COR-L47 (cell line): ENCODE results near the gene CDC45.

Experiments used
- DNase-seq: peaks from one replicate; lab custom pipeline; 2025; lab: John Stamatoyannopoulos, UW

CDC45 gene

DNA sequence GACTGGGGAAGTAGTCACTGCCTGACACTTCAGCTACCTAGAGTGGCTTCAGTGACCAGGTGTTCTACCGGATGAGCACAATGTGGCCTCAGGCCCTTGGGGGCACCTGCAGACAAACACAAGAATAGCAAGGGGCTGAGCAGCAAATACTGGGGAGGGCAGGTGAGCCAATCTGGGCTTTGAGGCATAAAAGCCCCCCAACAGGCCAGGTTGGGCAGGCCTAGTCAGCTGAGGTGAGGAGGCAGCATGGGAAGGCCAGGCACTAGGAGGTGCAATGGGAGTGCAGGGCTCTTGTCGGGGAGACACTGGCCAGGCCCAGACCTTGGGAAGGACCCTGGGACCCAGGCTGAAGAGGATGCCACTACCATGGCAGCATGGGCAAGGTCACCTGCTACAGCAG, 9.7 kb upstream of the CDC45 start:
- no peak for DNase-seq

DNA sequence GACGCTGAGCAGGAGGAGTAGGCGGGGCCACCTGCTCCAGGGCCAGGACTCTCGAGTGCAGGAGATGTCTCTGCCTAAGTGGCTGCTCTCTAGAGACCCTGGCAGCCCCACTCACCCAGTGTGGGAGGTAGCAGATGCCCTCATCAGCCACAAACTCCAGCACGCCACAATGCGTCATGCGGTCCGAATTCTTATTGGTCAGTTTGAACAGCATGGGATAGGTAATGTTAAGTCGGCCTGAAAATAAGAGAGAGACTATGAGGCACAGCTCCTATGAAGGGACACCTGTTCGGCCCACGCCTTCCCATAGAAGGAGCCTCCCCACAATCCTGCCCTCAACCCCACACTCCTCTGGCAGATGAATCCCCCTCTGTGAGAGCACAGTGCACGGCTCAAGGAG, 8.1 kb upstream of the CDC45 start:
- DNase-seq, result no peak

DNA sequence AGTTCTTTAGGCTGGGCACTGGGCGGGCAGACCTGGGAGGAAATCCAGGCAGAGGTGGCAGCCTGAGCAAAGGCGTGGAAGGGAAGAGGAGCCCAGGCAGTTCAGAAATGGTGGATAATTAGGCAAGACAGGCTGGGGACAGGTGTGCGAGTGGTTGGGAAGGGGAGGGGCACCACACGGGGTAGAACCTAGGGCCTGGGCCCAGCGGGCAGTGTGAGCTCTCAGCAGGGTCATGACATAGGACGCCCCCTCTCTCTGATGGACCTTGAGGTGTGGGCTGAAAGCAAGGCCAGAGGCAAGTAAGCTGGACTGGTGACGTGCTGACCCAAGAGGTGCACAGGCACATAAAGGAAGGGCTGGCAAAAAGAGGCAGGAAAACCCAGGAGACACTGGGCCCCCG, 7.5 kb upstream of the CDC45 start:
- no peak for DNase-seq

DNA sequence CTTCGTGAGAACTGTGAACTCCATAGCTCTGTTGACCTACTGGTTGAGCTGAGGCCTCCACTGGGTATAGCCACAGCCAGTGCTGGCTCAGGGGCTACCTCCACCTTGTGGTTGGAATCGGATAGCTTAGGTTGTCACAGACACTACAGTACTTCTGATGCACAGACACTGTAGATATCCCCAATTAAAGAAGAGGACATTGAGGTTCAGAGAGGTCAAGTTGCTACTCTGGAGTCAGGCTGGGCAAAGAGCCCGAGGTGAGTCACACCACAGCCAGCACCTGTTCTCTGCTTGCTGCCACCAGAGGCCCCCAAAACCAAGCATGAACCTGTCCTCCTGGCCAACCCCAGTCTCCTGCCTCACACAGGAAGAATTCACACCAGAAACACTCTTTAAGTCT, 6.1 kb upstream of the CDC45 start:
- no peak for DNase-seq

DNA sequence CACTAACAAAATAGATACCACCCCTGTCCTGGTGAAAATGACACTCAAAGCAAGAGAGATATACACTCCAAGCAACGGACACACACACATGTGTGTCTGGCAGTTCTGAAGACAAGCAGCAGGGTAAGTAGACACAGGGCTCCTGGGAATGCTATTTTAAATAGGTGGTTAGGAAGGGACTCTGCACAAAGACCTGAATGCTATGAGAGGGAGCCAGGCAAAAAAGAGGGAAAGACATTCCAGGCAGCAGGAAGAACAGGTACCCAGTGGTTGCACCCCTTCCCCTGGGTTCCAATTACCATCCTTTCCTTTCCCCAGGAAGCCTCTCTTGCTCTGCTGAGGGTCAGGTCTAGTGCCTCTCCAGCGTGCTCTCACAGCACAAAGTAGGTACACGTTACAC, 3.7 kb upstream of the CDC45 start:
- no peak for DNase-seq

DNA sequence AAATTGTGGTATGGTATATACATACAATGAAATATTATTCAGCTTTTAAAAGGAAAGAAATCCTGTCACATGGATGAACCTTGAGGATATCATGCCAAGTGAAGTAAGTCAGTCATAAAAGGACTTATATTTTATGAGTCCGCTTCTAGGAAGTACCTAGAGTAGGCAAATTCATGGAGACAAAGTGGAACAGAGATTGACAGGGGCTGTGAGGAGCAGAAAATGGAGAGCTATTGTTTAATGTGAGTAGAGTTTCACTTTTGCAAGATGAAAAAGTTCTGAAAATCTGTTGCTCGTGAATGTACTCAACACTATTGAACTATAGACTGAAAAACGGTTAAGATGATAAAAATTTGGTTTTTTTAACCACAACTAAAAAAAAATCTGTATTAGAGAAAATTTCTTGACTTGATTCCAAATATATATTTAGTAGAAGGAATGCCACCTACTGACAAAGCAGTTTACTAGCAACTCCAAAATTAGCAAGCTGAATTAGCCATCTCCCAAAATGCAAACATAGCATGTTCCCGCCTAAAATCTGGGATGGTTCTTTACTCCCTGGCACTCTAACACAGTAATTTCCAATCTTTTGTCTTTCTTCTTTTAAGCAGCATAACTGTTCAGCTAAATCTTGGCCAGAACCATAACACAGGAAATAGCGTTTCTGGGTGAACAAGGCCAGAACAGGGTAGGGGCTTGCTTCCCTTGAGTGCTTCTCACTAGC, 2.2 kb upstream of the CDC45 start:
- DNase-seq, result no peak

DNA sequence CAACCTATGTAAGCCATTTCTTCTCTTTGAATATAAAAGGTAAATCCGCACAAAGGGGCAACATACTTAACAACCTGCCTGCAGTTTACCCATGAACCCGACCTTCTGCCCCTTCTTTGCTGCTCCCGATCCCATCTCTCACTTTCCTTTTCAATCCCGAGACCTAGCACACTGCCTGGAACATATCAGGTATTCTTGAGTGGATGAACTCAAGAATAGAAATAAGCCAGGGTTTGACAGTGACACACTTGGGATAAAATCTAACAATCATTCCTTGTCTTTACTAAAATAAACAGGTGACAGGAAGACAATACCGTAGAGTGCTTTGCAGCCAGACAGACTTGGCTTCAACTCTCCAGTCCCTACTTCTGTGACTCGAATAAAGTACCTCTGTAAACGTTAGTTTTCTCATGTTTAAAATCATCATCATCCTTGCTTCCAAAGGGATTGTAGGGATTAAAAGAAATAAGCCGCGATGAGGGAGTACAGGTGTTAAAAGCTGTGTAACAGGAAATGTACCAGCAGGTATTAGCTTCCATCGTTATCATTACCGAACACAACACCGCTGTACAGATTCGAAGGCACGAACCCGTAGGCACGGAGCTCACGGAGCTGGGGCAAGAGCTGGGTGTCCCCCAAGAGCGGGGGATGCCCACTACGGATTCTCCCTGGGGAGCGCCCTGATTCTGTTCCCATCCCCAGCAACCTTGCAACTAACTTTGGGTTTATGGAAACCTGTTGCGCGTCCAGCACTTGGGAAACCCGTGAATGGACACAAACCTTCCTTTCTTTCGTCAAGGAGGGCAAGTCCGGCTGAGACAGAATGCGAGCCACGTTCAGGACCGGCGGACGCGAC, 1.4 kb upstream of the CDC45 start:
- DNase-seq, result no peak

DNA sequence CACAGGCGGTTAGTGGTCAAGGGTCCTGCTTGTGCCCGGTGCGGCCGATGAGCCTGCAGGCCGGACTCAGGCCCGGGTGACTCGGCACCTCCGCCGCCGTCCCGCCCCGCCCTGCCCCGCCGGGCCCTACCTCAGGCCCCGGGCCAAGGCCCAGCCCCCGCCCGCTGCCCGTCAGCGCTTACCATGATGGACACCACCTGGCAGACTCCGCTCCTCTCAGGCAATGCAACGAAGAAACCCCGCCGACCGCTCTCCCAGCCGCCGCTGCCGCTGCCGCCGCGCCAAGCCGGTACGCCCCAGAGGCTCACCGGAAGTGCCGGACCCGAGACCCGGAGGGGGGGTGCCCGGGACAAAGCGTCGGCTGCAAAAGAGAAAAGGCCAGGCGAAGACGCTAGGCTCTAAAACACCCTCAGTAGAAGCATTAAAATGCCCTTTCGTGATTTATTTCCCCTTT, 792 bp upstream of the CDC45 start, which contains the start of gene UFD1:
UFD1 (minus strand) TSS at position 293 of the 454 bp plus-strand sequence; CDS start at position 185, 108 bp downstream.
- DNase-seq, result peak; percentile 75

DNA sequence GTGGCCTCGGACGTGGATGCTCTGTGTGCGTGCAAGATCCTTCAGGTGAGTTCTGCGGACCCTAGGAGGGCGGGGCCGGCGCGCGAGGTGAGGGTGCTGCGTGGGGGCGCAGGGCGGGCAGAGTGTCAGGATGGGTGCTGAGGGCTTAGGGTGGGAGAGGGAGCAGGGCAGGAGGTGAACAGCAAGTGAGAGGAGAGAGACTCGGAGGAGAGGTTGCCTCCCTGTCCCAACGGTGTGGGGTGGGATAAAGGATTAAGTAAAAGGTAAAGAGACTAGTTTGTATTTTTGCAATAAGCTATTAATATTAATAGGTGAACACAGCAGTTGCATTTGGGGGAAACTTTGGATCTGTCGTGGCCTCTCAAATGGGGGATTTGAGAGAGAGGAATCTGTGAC, 451 bp downstream of the CDC45 start:
- DNase-seq, result no peak

DNA sequence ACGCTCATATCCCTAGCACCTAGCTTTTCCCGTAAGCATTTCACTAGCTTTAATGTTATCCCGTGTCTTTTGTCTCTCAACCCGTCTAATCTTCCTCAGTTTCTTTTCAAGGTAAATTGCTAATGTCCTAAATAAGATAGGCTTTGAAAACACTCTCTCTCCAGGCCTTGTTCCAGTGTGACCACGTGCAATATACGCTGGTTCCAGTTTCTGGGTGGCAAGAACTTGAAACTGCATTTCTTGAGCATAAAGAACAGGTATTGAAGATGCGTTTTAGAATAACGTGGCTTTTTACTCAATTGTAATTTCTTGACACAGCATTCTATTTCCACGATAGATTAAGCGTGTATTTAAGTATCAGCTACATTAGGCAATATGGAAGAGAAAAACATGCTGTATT, 1.1 kb downstream of the CDC45 start:
- DNase-seq, result no peak

DNA sequence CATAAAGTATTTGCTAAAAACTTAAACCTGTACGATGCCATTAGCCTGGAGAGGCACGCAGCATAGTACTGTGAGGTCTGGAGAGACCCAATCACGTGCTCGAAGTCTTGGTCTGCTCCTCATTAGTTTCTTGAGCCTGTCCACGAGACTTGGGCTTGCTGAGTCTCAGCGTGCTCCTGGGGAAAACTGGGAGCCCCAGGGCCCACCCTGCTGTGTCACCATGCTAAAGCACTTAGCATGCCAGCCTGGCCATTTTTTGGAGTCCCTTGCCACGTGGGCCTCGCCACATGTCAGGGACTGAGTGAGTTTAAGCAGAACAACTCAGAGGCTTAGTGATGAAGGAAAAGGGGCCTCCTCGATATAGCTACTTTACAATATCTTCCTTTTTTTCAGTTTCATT, 2.6 kb downstream of the CDC45 start:
- no peak for DNase-seq

DNA sequence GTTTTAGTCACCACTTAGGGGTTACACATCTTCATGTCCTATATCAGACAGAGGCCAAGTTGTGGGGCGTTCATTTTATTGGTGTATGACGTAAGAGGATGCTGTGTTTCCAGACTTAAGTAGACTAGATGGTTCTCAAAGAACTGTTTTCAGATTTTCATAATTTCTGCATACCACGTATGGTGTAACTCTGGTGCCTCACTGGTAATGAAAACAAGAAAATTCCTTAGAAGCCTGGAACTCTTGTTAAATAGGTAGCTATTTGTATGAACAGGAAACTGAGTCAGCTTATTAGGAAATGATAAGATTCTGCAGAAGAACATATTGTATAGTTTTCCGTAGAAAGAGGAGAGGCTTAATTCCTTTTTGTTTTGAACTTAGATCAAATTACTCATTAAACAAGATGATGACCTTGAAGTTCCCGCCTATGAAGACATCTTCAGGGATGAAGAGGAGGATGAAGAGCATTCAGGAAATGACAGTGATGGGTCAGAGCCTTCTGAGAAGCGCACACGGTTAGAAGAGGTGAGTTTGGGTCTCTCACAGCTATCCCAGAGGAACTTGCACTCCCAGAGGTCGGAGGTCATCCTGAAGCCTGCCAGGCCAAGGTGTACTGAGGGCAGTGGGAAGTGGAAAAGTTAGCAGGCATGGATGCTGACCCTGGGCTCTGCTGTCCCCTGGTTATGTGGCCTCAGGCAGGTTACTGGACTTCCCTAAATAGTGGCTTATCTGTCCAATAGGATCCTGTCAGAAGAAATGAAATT, 3.9 kb downstream of the CDC45 start:
- DNase-seq, result no peak

DNA sequence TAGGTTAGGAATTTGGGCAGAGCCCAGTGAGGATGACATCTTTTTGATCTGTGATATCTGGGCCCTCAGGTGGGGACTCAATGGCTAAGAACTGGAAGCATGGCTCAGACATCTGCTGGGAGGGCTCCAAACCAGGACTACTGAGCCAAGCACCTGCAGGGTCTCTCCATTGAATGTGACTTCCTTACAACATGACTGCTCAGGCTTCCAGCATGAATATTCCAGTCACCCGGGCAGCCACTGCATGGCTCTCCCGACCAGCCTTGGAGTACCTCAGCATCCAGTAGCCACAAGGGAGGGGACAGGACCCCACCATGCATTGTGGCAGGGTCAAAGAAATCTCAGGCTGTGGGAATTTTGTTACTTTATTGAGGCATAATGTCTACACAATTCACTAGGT, 8.6 kb downstream of the CDC45 start:
- DNase-seq, result no peak

DNA sequence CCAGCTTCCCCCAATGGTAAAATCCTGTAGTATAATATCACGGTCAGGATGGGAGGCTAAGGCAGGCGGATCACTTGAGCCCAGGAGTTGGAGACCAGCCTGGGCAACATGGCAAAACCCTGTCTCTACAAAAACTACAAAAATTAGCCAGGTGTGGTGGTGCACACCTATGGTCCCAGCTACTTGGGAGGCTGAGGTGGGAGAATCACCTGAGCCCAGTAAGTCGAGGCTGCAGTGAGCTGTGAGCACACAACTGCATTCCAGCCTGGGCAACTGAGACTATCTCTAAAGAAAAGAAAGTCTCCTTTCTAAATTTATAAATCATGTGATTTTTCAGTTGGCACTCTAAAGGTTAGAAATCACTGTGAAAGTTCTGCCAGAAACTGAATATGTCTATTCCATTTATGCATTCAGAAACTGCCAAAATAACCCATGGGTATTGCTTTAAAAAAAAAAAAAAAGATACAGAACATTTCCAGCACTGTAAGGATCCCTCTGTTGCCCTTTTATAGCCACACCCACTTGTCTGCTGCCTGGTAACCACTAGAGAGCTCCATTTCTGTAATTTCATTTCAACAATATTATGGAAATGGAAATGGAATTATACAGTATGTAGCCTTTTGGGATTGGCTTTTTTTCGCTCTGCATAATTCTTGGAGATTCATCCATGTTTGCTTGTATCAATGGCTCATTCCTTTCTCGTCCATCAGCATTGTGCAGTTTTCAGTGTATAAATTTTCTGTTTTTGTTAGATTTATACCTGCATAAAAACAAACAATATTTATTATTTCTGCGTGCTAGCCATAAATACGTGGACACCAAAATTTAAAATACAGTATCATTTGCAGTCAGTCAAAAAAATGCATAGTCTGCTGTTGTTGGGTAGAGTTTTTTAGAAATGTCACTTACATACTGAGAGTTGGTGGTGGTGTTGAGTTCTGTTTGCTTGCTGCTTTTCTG, 9.4 kb downstream of the CDC45 start:
- DNase-seq, result no peak

DNA sequence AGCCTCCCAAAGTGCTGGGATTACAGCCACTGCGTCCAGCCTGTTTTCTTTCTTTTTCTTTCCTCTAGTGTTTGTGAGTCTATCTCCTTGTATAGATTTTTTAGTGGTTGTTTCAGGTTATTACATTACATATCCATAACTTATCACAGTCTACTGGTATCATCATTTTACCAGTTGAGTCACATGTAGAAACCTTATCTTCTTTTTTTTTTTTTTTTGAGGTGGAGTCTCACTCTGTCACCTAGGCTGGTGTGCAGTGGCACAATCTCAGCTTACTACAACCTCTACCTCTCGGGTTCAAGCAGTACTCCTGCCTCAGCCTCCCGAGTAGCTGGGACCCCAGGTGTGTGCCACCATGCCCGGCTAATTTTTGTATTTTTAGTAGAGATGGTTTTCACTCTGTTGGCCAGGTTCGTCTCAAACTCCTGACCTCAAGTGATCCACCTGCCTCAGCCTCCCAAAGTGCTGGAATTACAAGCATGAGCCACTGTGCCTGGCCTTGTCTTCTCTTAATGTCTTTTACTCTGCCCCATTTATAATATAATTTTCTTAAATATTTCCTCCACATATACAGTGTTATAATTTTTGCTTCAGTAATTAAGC, 11.0 kb downstream of the CDC45 start:
- no peak for DNase-seq

DNA sequence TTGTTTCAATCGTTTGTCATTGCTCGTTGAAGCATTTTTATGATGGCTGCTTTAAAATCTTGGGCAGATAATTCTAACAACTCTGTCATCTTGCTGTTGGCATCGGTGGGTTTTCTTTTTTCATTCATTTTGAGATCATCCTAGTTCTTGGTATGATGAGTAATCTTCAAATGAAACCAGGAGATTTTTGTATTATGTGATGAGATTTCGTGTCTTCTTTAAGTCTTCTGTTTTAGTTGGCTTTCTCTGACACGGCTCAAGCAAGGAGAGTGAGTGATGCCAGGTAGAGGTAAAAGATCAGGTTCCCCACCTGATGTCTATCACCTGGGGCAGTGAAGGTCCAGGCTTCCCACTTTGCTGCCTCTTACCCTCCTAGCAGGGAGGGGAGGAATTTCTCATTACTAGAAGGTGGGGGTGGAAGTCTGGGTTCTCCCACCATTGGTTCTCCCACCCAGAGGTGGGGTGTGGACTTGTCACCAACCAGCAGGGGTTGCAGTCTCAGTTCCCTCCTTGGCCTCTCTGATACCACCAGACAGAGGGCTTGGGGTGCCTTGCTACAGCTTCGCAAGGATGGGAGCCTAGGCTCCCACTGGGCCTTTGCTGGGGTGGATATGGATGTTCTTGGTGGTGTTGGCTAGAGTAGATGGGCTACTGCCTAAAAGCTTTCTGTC, 12.9 kb downstream of the CDC45 start:
- DNase-seq, result no peak

DNA sequence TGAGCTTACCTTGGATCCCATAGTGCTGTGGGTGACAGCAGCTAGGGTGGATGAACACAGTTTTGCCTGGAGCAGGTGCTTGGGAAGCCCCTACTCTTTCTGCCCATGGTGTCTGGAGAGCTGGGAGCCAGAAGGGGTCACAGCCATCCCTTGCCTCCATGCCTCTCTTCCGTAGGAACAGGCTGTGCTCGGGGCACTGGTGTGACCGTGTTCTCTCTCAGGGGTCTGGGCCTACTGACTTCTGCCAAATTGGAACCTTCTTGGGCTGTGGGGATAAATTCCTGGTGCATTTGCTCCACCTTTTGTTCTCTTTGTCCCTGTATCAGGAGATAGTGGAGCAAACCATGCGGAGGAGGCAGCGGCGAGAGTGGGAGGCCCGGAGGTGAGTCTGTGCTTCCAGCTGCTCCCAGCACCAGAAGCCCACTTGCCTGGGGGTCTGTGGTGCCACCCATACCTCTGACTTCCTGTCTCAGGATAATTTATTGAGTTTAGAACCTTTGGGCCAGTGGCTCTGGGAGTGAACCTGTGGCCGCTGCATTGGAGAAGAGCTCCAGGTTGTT, 14.4 kb downstream of the CDC45 start:
- DNase-seq, result no peak

DNA sequence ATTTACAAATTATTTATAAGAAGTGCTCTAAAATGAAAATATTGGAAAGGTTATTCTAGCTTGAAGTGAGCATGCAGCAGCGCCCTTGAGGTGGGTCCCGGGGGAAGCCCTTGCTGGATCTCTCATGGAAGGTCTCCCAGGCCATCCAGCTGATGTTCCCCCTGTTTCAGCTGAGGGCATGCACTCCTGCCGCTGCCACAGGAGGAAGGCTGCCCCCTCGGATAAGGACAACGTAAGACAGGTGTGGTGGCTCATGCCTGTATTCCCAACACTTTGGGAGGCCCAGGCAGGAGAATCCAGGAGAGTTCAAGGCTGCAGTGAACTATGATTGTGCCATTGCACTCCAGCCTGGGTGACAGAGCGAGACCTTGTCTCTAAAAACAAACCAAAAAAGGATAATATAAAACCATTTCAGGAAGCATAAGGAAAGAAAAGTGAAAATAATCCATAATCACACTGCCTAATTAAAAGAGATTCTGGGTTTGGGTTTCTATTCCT, 15.0 kb downstream of the CDC45 start:
- DNase-seq, result no peak

DNA sequence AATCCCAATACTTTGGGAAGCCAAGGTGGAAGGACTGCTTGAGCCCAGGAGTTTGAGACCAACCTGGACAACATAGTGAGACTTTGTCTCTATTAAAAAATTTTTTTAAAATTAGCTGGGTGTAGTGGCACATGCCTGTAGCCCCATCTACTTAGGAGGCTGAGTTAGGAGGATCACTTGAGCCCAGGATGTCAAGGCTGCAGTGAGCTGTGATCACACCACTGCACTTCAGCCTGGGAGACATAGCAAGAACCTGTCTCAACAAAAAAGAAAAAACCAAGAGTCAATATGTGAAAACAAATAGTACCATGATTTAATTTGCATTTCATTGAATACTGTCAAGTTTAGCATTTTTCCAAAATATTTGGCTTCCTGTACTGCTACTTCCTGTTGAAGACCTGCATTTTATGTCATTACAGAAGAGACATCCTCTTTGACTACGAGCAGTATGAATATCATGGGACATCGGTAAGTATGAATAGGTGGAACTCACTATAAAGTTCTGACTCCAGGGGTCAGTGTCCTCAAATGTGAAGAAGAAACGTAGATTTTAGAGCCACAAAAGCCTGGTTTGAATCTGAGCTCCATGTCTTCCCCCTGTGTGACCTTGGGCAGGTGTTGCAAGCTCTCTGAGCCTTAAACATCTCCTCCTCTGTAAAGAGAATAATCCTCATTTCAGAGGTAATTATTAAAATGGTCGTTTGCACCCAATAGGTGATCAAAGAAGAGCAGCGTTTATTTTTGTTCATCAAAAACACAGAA, 16.0 kb downstream of the CDC45 start:
- no peak for DNase-seq
